ENCODE measurements around the gene LRRC37B.
"Not testable (repeated sequence)": the region's sequence is repeated elsewhere in the genome, so short reads cannot be mapped to it uniquely, and the experiment has no call there.

GRCh38 chr17:31991821-31992220, 15.4 kb upstream of the LRRC37B start:
- TF ChIP-seq L3MBTL2 (conservative IDR thresholded peaks at IDR 0.05); CTBP1 (IDR thresholded peaks at IDR 0.05; ENCODE audit: borderline replicate concordance); PKNOX1 (IDR thresholded peaks at IDR 0.05); SP1 (IDR thresholded peaks at IDR 0.05); FOXK2 (IDR thresholded peaks at IDR 0.05); FOXM1 (IDR thresholded peaks at IDR 0.05; ENCODE audit: borderline replicate concordance): not testable (repeated sequence)

Data from HEK293T (cell line).